GF-D8 (cell line): ENCODE measurements around the gene ATXN7L1.

Source experiments
- DNase-seq: peaks from one replicate; lab custom pipeline; 2025; lab: John Stamatoyannopoulos, UW

Gene ATXN7L1

GRCh38 chr7:105580022-105580740 lies 296.2 kb downstream of the ATXN7L1 start:
- DNase-seq, result no peak

- no peak for DNase-seq
Measured at GRCh38 chr7:105578496-105578895, 297.9 kb downstream of the ATXN7L1 start.

- no peak for DNase-seq
Measured at GRCh38 chr7:105577251-105577650, 299.1 kb downstream of the ATXN7L1 start.

- DNase-seq, result no peak
Measured at GRCh38 chr7:105571891-105572290, 304.5 kb downstream of the ATXN7L1 start.

GRCh38 chr7:105567821-105568220 lies 308.6 kb downstream of the ATXN7L1 start:
- DNase-seq, result no peak

- DNase-seq, result no peak
Measured at GRCh38 chr7:105567024-105567423, 309.4 kb downstream of the ATXN7L1 start.

- no peak for DNase-seq
Measured at GRCh38 chr7:105565190-105565589, 311.2 kb downstream of the ATXN7L1 start.

GRCh38 chr7:105559926-105560325 lies 316.5 kb downstream of the ATXN7L1 start:
- no peak for DNase-seq
